Superior temporal gyrus (tissue), 1 donor: Measurements from ENCODE around the gene PDE10A.

Source experiments
- DNase-seq: peaks from one replicate; pipeline ENCODE4 v3.0.0-alpha.2; 2016; ENCODE audit errors: extremely low spot score

Gene PDE10A

DNA sequence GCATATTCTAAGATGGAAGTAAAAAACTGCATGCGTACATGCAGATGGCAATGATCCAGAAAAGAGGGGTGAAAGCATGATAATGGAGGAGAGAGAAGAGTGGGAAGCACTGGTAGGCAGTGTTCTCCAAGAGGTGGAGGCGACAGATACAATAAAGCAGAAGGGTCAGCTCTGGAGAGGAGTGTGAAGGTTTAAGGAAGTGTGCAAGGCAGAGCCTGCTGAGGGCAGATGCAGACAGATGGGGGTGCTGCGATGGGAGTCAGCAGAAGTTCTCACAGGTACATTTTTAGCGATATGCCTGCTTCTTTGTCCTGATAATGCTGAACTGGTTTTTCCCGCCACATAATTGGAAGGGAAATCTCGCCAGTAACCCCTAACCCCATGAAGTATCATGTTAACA lies 272.6 kb downstream of the PDE10A start:
- DNase-seq, result no peak

DNA sequence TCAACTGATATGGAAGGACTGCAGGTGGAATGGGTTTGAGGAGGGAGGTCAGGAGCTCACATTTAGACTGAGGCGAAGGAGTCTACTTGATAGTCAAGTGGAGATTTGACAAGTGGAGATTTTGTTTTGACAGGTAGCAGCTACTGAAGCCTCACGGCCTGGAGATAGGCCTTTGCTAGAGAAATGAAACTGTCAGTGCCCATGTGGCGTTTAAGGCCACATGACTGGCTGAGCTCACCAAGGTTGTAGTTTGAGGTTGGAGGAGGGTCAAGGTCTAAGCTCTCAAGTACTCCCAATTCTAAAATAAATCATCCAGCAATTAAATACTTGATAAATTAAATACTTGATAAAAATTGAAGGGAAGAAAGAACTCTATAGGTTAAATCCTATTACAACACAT lies 273.5 kb downstream of the PDE10A start:
- no peak for DNase-seq

DNA sequence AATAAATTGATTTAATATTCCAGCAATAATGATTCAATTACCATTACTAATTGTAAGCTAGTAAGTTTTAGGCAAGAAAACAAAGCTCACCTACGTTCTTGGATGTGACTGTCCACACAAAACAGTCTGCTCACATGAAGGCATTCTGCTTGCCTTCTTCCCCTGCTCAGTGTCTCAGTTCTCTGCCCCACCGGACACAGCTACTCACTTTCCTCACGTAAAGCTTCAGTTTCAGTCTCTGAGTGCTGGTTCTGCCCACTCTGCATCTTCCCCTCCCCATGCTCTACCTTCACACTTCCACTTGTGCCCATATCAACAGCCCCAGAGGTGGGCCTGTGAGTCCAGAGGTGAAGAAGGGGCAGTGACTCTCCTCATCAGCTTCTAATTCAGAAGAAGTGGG lies 279.7 kb downstream of the PDE10A start:
- DNase-seq, result no peak

DNA sequence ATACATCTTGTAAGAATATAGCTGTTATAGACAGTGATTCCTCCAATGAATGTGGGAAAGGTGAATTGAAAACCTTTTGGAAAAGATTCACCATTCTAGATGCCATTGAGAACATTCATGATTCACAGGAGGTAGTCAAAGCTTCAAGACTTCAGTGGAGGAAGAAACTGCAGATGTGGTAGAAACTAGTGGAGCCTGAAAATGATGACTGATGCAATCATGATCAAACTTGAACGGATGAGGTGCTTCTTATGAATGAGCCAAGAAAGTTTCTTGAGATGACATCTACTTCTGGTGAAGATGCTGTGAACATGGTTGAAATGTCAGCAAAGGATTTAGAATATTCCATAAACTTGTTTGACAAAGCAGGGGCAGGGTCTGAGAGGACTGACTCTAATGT lies 286.9 kb downstream of the PDE10A start:
- DNase-seq, result no peak

DNA sequence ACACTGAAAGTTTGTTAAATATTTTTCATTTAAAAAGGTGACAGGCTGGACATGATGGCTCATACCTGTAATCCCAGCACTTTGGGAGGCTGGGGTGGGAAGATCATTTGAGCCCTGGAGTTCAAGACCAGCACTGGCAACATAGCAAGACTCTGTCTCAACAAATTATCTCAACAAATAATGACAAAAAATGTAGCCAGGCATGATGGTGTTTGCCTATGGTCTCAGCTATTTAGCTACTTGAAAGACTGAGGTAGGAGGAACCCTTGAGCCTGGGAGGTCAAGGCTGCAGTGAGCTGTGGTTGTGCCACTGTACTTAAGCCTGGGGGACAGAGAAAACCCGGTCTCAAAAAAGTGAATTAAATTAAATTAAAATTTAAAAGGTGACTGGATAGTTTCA lies 297.7 kb downstream of the PDE10A start:
- no peak for DNase-seq

DNA sequence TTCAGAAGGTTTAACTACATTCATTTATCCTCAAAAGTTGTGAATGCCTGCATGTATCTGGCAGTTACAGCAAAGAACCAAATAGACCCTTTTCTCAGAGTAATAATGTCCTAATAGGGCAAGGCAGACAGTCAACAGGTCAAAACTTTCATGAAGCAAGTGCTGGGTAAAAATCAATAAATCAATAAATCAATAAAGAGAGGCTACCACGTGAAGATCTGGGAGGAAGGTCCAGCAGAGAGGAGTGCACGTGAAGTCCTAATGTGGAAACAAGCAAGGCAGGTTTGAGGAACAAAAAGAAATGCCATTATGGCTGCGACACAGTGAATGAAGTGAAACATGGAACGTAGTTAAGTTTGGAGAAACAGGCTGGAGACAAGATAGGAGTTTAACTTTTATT lies 317.3 kb downstream of the PDE10A start:
- DNase-seq, result no peak

DNA sequence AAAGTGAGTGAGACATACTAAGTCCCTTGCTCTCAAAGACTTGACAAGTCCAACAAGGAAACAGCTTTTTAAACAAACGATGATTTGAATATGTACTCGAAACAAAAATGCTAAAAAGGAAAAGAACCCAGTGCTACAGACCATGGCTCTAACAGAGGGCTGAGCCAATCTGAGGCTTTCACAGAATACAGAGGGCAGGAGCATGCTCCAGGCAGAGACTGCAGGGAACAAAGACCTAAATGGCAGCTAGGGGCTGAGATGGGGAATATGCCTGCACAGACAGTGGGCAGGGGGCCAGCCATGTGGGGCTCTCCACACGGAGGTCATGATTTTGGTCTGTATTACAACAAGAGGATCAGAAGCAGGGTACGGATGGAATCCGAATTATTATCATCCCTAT lies 322.5 kb downstream of the PDE10A start:
- DNase-seq, result no peak

DNA sequence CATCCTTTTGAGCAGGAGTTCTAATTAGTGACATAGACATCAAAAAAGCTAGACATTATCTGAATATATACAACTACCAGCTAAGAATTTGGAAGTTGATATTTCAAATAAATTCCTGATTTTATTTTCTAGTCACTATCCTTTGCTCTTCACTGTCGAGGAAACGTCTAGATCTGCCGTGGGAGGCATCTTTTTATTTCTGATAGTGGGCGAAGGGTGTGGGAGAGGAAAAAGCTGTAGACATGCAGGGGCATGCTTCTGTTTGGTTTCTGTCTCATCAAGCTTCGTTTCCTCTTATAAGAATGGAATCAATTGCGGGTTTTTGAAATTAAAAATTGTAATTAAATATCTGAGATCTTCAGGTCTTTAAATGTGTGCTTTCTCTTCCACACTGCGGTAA lies 337.4 kb downstream of the PDE10A start:
- peak; percentile 6 for DNase-seq

DNA sequence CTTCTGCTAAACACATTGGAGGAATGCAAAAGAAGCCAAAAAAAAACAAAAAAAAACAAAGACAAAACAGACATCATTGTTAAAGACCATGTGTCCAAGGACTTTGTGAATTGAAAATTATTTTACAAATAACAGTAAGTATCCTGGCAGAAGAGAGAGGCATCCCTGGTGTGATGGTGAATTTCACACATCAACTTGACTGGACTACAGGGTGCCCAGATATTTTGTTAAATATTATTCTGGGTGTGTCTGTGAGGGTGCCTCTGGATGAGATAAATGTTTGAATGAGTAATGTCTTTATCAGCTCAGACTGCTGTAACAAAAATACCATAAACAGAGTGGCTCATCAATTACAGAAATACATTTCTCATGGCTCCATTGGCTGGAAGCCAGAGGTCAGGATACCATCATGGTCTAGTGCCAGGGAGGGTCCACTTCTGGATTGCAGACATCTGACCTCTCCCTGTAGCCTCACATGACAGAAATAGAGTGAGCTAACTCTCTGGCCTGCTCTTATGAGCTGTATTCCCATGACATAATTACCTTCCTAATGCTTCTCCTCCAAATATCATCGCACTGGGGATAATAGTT lies 341.4 kb downstream of the PDE10A start:
- DNase-seq, result peak; percentile 0

DNA sequence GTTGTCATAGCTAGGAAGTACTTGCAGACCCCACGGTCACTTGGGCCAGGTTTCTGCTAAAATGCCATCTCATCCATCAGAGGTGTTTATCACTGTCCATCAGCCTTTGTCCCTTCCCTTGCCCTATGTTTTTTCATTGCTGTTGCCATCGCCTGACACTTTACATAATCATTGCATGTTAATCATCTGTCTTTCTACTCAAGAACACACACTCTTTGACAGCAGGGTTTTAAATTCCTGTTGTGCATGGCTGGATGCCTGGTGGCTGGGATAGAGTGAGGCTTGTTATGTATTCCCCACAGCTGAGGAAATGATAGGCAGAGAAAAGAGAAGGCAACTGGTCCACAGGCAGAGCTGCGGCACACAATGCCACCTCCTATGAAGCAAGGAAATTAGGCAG lies 341.9 kb downstream of the PDE10A start:
- no peak for DNase-seq

DNA sequence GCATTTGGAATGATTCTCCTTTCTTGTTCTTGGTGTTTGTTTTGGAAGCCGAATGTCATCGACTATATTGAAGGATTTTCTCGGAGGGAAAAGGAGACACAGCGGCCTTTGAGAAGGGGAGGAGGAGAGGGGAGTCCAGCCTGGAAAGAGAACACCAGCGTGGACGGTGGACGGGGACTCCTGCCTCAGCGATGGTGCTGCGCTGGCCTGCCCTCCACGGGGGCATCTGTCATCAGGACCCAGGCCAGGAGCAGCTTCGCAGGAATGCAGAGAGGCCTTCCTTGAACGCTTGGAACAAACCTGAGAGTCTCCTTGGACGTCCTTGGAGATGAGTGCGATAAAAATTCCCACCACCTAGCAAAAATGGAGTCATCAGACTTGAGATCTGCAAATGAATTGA lies 345.3 kb downstream of the PDE10A start:
- no peak for DNase-seq

DNA sequence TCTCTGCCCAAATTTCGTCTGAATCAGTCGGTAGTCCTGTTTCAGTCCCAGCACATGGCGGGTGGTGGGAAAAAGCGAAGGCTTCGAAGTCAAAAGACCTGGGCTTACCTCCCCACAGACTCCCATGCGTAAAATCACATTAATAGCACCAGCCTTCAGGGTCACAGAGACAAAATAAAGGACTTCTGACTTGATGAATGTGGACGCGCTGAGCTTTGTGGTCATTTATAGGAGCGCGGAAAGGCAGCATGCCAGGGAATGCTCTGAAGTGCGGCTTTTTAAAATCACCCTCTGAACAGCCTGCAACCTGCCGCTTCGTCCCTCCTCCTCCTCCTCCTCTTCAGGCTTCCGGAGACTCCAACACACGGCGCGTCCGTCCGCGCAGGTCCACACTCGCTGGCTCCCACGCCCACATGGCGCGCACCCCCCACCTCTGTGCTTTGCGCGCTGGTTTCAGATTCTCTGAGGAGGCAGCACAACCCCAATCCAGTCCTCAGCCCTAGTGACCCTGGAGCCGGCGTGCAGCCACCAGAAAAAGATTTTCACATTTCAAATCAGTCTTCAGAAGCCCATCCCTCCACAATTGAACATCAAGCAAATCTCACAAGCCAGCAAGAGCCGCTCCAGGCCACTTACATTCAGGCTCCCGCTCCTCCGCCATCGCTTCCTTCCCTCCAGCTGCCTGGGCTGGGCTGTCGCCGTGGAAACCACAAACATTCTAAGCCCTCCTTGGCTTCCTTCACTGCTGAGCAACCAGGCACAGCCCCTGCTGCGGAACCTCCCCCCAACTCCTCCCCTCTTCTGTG lies 353.9 kb downstream of the PDE10A start, which contains the start of gene C6orf118:
Gene C6orf118, minus strand, starts transcription at position 680 of the 806 bp plus-strand sequence. Its CDS starts 19 bp downstream, at position 661.
- DNase-seq, result peak; percentile 46

DNA sequence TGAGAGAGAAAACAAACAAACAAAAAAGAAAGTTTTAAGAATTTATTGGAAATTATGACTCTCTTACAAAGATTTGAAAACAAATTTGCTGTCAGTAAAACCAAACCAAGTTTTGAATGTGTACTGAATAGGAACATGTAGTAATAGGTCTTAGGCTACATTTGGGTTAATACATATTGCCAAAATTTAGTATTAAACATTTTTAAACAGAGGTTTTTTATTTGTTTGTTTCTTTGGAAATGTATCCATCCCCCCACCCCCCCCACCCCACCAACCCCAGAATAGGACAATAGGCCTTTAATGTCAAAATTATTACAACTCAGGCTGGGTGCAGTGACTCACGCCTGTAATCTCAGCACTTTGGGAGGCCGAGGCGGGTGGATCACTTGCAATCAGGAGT lies 356.1 kb downstream of the PDE10A start:
- DNase-seq, result no peak

DNA sequence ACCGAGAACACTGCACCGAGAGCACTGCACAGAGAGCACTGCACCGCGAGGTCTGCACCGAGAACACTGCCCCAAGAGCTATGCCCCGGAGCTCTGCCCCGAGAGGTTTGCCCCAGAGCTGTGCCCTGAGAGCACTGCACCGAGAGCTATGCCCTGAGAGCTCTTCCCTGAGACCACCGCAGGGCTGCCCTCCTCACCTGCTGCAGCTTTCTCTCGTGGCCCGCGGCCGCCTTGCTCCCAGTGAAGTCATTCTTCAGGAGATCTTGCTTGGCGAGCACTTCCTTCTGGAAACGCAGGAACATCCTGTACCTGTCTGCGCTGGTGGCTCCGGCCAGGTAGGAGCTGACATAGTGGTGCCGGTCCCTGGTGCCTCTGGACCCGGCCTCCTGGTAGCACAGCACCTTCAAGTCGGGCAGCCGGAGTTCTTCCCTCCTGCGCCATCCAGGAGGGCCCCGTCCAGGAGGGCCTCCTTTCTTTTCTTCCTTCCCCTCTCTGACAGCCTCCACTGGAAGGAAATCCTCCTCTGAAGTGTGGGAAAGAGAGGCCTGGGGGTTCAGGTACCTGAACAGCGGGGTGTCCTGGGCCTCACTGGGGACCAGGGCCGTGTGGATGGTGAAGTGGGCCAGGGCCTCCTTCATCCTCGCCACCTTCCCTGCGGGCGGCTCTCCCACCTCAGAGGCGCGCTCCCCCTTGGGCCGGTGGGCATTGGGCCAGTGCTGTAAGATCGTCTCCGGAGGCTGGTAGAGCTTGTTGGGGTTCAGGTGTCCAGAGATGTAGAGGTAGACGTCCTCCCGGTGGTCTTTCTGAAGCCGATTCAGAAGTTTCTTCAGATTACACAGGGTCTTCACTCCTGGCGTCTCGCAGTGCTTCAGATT lies 361.4 kb downstream of the PDE10A start:
- DNase-seq, result no peak

DNA sequence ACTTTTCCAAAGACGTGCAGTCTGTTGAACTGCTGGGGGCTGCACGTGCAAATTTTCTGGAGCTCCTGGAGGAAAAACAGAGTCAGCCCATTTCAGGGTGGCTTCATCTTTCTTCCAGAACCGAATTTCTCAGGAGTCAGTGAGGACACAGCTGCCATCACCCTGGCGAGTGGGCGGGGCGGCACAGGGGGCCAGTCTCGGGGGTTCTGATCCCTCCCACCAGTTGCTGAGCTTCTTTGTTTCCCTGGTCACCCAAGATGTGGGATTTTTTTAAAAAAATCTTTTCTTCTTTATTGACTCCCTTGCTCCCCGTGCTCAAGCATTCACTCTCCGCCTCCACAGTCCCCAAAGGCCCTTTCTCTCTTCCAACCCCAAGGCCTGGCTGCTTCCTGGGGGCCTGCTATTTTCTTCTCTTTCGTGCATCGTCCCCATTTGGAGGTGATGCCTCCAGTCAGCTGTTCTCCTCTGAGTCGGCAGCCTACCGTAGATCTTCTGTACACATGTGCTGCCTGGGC lies 362.6 kb downstream of the PDE10A start:
- DNase-seq, result peak; percentile 1

DNA sequence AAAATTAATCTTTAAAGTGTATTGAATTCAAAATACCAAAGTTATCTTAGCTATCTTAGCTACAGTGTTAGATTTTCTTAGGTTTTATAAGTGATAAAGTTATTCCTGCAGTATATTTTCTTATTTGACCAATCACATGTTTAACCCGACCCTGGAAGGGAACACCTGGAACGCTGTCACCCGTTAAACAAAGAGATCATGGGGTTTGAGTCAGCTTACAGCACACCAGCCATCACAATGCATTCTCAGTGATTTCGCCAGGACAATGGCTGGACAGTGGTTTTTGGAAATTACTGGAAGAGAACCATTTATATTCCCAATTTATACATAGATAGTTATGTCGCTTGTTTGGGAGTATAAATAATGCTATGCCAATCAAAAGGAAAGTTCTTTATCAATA lies 364.2 kb downstream of the PDE10A start:
- DNase-seq, result peak; percentile 5

DNA sequence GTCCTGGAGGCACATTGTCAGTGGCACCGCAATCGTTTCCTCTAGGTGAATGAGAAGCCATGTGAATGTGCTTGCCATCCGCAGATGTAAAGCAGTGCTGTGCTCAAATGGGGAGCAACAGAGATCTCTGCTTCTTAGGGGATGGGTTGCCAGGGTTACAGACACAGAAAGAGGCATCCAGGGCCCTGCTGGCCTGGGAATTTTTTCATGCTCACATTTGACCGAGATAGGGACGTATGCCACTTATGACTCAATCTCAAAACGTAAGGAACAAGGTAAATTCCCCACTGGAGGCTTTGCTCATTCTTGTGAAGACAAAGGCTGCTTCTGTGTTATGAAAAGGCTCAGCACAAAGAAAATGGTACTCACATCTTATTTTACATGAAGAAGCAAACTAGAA lies 364.6 kb downstream of the PDE10A start:
- DNase-seq, result peak; percentile 4

DNA sequence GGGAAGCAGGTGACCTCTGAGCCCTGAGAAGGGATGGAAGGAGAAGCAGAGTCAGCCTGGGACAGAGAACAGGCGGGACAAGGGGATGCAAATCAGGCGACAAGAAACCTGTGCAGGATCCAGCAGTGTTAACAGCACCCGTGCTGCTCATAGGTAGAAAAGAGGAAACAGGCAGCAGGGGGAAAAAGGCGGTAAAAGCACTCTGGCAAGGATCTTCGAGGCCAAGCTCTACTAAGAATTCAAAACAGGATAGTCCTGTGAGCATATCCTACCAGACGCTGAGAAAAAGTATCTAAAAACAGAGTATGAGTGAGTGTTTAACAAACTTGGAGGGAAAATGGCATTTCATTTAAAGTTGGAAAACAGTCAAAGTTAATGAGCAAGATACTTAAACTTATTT lies 370.4 kb downstream of the PDE10A start:
- DNase-seq, result peak; percentile 4
